Natural killer cell (primary cell): ENCODE measurements around the gene SNRPE. TPM values are rescaled to one million over a fixed set of nuclear protein-coding genes. Genes with fewer than 3 reads are reported as not detected.

Experiments
- ATAC-seq, 3 donors: fragments of 150-1000 bp in 2 of 3; fragments of 200-7000 bp in 1 of 3; cut with Tn5 transposase; 1 replicate in 1 of 3; 2 replicates in 2 of 3; pipeline ENCODE4 v1.10.0; 2021; ENCODE audit warnings: mild to moderate bottlenecking in 2 of 3, moderate library complexity in 2 of 3
- DNase-seq, 2 donors: peaks; one replicate each; pipeline versions ENCODE4 v3.0.0 to v3.0.0-alpha.2; 2013 to 2021; ENCODE audit warnings: mixed read lengths in 1 of 2
- H3K27ac ChIP-seq: one replicate; pipeline ENCODE4 v1.5.1; 2013; ENCODE audit warnings: mild to moderate bottlenecking, low read length
- H3K27me3 ChIP-seq: one replicate; pipeline ENCODE4 v1.6.1; 2013; ENCODE audit warnings: low read length; ENCODE audit not compliant: control insufficient read depth, insufficient read depth
- H3K36me3 ChIP-seq: one replicate; pipeline ENCODE4 v1.6.1; 2013; ENCODE audit warnings: low read length; ENCODE audit not compliant: control insufficient read depth, insufficient read depth
- H3K4me1 ChIP-seq: one replicate; pipeline ENCODE4 v1.6.1; 2013; ENCODE audit warnings: low read length; ENCODE audit not compliant: control insufficient read depth, insufficient read depth
- H3K4me3 ChIP-seq: one replicate; pipeline ENCODE4 v1.5.1; 2013; ENCODE audit warnings: low read length
- H3K9me3 ChIP-seq: one replicate; pipeline ENCODE4 v1.6.1; 2013; ENCODE audit warnings: low read length; ENCODE audit not compliant: control insufficient read depth, insufficient read depth
- H3K27ac Mint-ChIP-seq, 2 donors: one replicate each; pipeline ENCODE4 v1.8.0; 2022; ENCODE audit warnings: mild to moderate bottlenecking in 2 of 2, mixed read lengths in 2 of 2, moderate library complexity in 1 of 2
- H3K27me3 Mint-ChIP-seq, 2 donors: one replicate each; pipeline ENCODE4 v1.8.0; 2022; ENCODE audit warnings: low read depth in 2 of 2, mixed read lengths in 2 of 2
- H3K36me3 Mint-ChIP-seq: one replicate; pipeline ENCODE4 v1.8.0; 2022; ENCODE audit warnings: mixed read lengths
- H3K4me1 Mint-ChIP-seq, 2 donors: one replicate each; pipeline ENCODE4 v1.8.0; 2022; ENCODE audit warnings: mixed read lengths in 2 of 2
- H3K4me3 Mint-ChIP-seq: one replicate; pipeline ENCODE4 v1.8.0; 2022; ENCODE audit warnings: mild to moderate bottlenecking, moderate library complexity, mixed read lengths
- H3K9me3 Mint-ChIP-seq, 2 donors: one replicate each; pipeline ENCODE4 v1.8.0; 2022; ENCODE audit warnings: mixed read lengths in 2 of 2
- WGBS: methylation state at CpG from one replicate; pipeline ENCODE4 v1.1.7; 2013; ENCODE audit warnings: missing lambda C conversion rate; ENCODE audit not compliant: insufficient coverage; 5-methylcytosine and 5-hydroxymethylcytosine counted together
- intact Hi-C: fragments of 100-400 bp; cut with micrococcal nuclease; formaldehyde crosslinking; loops from one replicate; pipeline ENCODE4 v1.14.2; 2022
- total RNA-seq, 4 donors: library from RNA; stranded (reverse); fragments of 120-200 nt in 1 of 4; gene quantifications; one replicate each; pipeline versions ENCODE4 v1.2.3 to v1.2.4, GENCODE V29; 2013 to 2022
- TF ChIP-seq, protein P1 (sequence below): fragments of 200-600 bp; IDR thresholded peaks from one replicate; pipeline ENCODE4 v1.8.0; 2022; ENCODE audit warnings: antibody characterized with exemption

The SNRPE gene
- total RNA-seq, 3 donors from 2014 or later (not counting 1 experiment from before 2014, with no cell fraction given) = 48.6 to 57.9 (median 54.4) TPM

DNA sequence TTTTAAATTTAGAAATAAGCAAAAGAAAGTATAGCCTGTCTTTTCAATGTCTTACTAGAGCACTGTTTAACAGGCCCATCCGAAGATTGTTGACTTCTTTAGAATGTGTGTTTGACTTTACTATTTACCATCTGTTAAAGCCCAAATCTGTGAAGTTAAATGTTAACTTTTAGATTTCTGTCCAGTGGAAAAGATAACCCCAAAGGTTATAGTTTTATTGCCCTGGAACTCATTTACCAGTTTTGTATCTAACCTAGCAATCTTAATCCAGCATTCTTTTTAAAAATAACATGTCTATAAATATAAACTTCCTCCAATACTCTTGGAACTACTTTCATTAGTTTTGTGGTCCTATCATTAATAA lies 37.9 kb downstream of the SNRPE start:
- no peak for DNase-seq
- Histone ChIP-seq H3K4me1 (no peaks in the 10 kb centered on the region), H3K27me3 (no peaks in the 10 kb centered on the region), H3K36me3 (no peaks in the 10 kb centered on the region), H3K4me3 (no peak overlapping the region), H3K9me3 (peaks cover 2% of the 10 kb centered on the region), H3K27ac (no peak overlapping the region)
- WGBS = no CpG with 5 or more reads among the region's 1 CpG
- TF ChIP-seq, protein P1, sequence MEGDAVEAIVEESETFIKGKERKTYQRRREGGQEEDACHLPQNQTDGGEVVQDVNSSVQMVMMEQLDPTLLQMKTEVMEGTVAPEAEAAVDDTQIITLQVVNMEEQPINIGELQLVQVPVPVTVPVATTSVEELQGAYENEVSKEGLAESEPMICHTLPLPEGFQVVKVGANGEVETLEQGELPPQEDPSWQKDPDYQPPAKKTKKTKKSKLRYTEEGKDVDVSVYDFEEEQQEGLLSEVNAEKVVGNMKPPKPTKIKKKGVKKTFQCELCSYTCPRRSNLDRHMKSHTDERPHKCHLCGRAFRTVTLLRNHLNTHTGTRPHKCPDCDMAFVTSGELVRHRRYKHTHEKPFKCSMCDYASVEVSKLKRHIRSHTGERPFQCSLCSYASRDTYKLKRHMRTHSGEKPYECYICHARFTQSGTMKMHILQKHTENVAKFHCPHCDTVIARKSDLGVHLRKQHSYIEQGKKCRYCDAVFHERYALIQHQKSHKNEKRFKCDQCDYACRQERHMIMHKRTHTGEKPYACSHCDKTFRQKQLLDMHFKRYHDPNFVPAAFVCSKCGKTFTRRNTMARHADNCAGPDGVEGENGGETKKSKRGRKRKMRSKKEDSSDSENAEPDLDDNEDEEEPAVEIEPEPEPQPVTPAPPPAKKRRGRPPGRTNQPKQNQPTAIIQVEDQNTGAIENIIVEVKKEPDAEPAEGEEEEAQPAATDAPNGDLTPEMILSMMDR = no peak
- Mint-ChIP-seq H3K36me3 (peaks cover 5% of the 10 kb centered on the region), H3K4me1 (no peaks in the 10 kb centered on the region), H3K9me3 (peaks cover 2 to 4% of the 10 kb centered on the region in 2 donors), H3K4me3 (no peak overlapping the region), H3K27me3 (peaks cover 0 to 6% of the 10 kb centered on the region in 2 donors), H3K27ac (no peak overlapping the region)
- intact Hi-C loops = no loop called here
- no peak for ATAC-seq

DNA sequence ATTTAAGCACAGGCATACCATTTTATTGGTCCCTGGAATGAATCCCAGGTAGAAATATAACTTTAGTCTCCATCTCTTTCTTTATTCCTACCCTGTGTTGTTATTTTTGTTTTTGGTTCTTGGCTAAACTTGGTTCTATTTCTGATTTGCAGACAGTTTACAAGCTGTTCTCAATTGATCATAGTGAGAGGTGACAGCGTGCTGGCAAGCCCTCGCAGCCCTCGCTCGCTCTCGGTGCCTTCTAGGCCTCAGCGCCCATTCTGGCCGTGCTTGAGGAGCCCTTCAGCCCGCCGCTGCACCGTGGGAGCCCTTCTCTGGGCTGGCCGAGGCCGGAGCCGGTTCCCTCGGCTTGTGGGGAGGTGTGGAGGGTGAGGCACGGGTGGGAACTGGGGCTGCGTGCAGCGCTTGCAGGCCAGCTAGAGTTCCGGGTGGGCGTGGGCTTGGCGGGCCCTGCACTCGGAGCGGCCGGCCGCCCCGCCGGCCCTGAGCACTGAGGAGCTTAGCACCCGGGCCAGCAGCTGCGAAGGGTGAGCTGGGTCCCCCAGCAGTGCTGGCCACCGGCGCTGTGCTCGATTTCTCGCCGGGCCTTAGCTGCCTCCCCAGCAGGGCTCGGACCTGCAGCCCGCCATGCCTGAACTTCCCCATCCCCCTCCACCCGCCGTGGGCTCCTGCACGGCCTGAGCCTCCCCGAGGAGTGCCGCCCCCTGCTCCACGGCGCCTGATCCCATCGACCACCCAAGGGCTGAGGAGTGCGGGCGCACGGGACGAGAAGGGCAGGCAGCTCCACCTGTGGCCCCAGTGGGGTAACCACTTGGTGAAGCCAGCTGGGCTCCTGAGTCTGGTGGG lies 38.7 kb downstream of the SNRPE start:
- Histone ChIP-seq H3K36me3 (no peaks in the 10 kb centered on the region), H3K4me1 (no peaks in the 10 kb centered on the region), H3K27me3 (no peaks in the 10 kb centered on the region), H3K9me3 (no peaks in the 10 kb centered on the region), H3K4me3 (no peak overlapping the region), H3K27ac (no peak overlapping the region)
- Mint-ChIP-seq H3K36me3 (no peaks in the 10 kb centered on the region), H3K9me3 (no peaks in the 10 kb centered on the region), H3K4me1 (no peaks in the 10 kb centered on the region), H3K27me3 (peaks cover 0 to 6% of the 10 kb centered on the region in 2 donors), H3K27ac (no peak overlapping the region), H3K4me3 (no peak overlapping the region)
- no peak for ATAC-seq
- TF ChIP-seq, protein P1 = no peak
- no peak for DNase-seq
- intact Hi-C loops = no loop called here
- WGBS = 93% methylated on average over 47 of the region's 47 CpGs

DNA sequence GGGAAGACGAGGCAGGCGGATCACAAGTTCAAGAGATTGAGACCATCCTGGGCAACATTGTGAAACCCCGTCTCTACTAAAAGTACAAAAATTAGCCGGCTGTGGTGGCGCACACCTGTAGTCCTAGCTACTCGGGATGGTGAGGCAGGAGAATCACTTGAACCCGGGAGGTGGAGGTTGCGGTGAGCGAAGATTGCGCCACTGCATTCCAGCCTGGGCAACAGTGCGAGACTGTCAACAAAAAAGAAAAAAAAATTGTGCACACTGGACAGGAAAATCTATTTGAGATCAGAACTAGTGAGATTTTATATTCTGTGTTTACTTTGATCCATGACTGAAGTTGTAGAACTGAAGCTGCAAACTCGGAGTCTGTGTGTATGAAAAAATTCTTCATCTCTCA lies 40.2 kb downstream of the SNRPE start:
- H3K9me3 Mint-ChIP-seq = no peaks in the 10 kb centered on the region
- intact Hi-C loops = no loop called here
- DNase-seq = no peak
- Histone ChIP-seq H3K27me3 (no peaks in the 10 kb centered on the region), H3K4me3 (no peak overlapping the region), H3K4me1 (no peaks in the 10 kb centered on the region), H3K9me3 (no peaks in the 10 kb centered on the region), H3K27ac (no peak overlapping the region), H3K36me3 (no peaks in the 10 kb centered on the region)
- H3K4me1 Mint-ChIP-seq = no peaks in the 10 kb centered on the region
- H3K27ac Mint-ChIP-seq = no peak overlapping the region
- WGBS = 97% methylated on average over 11 of the region's 12 CpGs
- ATAC-seq = no peak
- TF ChIP-seq, protein P1 = no peak
- no peak overlapping the region for H3K4me3 Mint-ChIP-seq
- peaks cover 3 to 5% of the 10 kb centered on the region in 2 donors for H3K27me3 Mint-ChIP-seq
- H3K36me3 Mint-ChIP-seq = no peaks in the 10 kb centered on the region

DNA sequence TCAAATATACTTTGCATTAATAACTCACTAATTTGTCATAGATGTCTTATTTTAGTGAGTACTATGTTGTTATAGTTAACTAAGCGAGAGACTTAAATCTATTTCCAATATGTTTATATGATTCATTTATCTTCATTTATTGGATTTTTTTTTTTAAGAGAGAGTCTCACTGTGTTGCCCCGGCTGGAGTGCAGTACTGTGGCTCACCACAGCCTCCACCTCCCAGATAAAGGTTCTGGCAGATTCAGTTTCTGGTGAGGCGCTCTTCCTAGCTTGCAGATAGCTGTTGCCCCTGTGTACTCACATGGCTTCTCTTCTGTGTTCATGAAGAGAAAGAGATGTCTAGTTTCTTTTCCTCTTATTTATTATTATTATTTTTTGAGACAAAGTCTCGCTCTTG lies 43.9 kb downstream of the SNRPE start:
- H3K4me1 Mint-ChIP-seq = no peaks in the 10 kb centered on the region
- no peaks in the 10 kb centered on the region for H3K36me3 Mint-ChIP-seq

More for the DNA sequence above, 43.9 kb downstream of the SNRPE start:
- Histone ChIP-seq H3K4me1 (no peaks in the 10 kb centered on the region), H3K4me3 (no peak overlapping the region), H3K9me3 (no peaks in the 10 kb centered on the region), H3K27ac (no peak overlapping the region), H3K36me3 (no peaks in the 10 kb centered on the region), H3K27me3 (no peaks in the 10 kb centered on the region)
- TF ChIP-seq, protein P1 = no peak
- DNase-seq (no peak), ATAC-seq (no peak)
- no peak overlapping the region for H3K27ac Mint-ChIP-seq
- H3K4me3 Mint-ChIP-seq = no peak overlapping the region
- intact Hi-C loops = no loop called here
- no peaks in the 10 kb centered on the region for H3K9me3 Mint-ChIP-seq
- 82% methylated on average over 3 of the region's 4 CpGs for WGBS
- peaks cover 3 to 8% of the 10 kb centered on the region in 2 donors for H3K27me3 Mint-ChIP-seq
